Kidney (tissue), 14 donors: ENCODE results near the gene PIAS4. TPM values are rescaled to one million over a fixed set of nuclear protein-coding genes. Genes with fewer than 3 reads are reported as not detected.

Experiments
- DNase-seq, 5 donors: peaks; one replicate each; pipeline ENCODE4 v3.0.0-alpha.2; 2013 to 2020
- FAIRE-seq: peaks from 2 replicates; lab custom pipeline; 2012; peaks lifted over from hg19 to GRCh38; lab: Jason Lieb, UNC
- H3K27ac ChIP-seq, 2 donors: one replicate each; pipeline ENCODE4 v1.7.0; 2013; ENCODE audit warnings: low read depth in 2 of 2, low read length in 2 of 2, inconsistent platforms in 1 of 2
- H3K27me3 ChIP-seq: one replicate; pipeline ENCODE4 v1.7.1; 2013; ENCODE audit warnings: low read length, inconsistent platforms; ENCODE audit not compliant: control insufficient read depth, insufficient read depth
- H3K36me3 ChIP-seq, 3 donors: one replicate each; pipeline versions ENCODE4 v1.7.0 to v1.7.1; 2013; ENCODE audit warnings: low read length in 3 of 3, control low read depth in 1 of 3, inconsistent platforms in 1 of 3; ENCODE audit not compliant: insufficient read depth in 3 of 3, control insufficient read depth in 2 of 3
- H3K4me1 ChIP-seq, 3 donors: one replicate each; pipeline versions ENCODE4 v1.7.0 to v1.7.1; 2013; ENCODE audit warnings: low read length in 3 of 3, inconsistent platforms in 1 of 3, low read depth in 1 of 3; ENCODE audit not compliant: control insufficient read depth in 2 of 3, insufficient read depth in 2 of 3
- H3K4me3 ChIP-seq, 3 donors: one replicate each; pipeline versions ENCODE4 v1.7.0 to v1.8.1; 2013; ENCODE audit warnings: low read length in 3 of 3, control low read depth in 1 of 3, inconsistent platforms in 1 of 3
- H3K9ac ChIP-seq, 3 donors: one replicate each; pipeline versions ENCODE4 v1.7.0 to v1.7.1; 2013; ENCODE audit warnings: low read length in 3 of 3, control low read depth in 1 of 3, inconsistent platforms in 1 of 3
- H3K9me3 ChIP-seq, 3 donors: one replicate each; pipeline versions ENCODE4 v1.7.0 to v1.7.1; 2013; ENCODE audit warnings: low read length in 3 of 3, control low read depth in 1 of 3, inconsistent platforms in 1 of 3; ENCODE audit not compliant: control insufficient read depth in 2 of 3, insufficient read depth in 1 of 3
- intact Hi-C: fragments of 100-400 bp; cut with DNase I; formaldehyde crosslinking; loops from one replicate; pipeline ENCODE4 v1.11.1; 2022
- polyA plus RNA-seq: library from polyadenylated mRNA; stranded (reverse); fragments of 350-450 nt; fragmentation: Illumina TruSeq; extraction: RNeasy Lipid Tissue Mini Kit (QIAGEN cat#74804); gene quantifications from one replicate; pipeline ENCODE4 v1.2.3, GENCODE V29; 2014; ENCODE audit warnings: low read depth, low replicate concordance; ENCODE audit not compliant: insufficient read depth
- total RNA-seq: library from RNA; stranded (reverse); fragmentation: NEBNext Ultra II Directional; extraction: Animal tissue kit (Norgen Biotek cat#: 25700); gene quantifications from one replicate; pipeline ENCODE4 v1.2.1, GENCODE V29; 2021
- TF ChIP-seq, protein P1 (sequence below): IDR thresholded peaks from 3 replicates; pipeline ENCODE4 v1.5.1; 2012; ENCODE audit warnings: mild to moderate bottlenecking, moderate library complexity, borderline replicate concordance; ENCODE audit not compliant: insufficient read depth; ENCODE audit errors: extremely low read depth
- donor health status: control.
- donor health status: control.
- donor health status: control.
- donor health status: control.
- donor health status: control.
- donor health status: DM: yes; HTN: yes; CAD: no.
- donor health status: Normal renal cell carcinoma (clear cell type).

PIAS4 gene
- total and polyA plus RNA-seq, 2 donors from 2014 or later = 9.8 to 25.0 TPM

DNA sequence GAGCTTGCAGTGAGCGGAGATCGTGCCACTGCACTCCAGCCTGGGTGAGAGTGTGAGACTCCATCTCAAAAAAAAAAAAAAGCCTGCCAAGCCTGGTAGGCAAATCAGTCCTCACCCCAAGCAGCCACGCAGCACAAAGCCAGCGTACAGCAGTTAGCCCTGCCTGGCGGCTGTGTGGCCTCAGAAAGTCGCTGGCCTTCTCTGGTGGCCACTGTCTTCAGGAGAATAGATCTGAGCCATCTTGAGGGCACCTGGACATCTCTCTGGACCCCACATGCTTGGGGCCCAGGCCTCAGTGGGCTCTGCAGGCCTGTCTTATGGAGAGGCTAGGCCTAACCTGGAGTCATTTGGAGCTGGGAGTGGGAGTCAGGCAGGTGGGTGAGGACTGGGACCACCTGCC, 23.0 kb downstream of the PIAS4 start:
- Histone ChIP-seq H3K9ac (no peak overlapping the region), H3K4me1 (no peaks in the 10 kb centered on the region), H3K9me3 (no peaks in the 10 kb centered on the region), H3K4me3 (no peak overlapping the region), H3K27ac (no peak overlapping the region), H3K36me3 (peaks cover under 1 to 6% (median 3%) of the 10 kb centered on the region in 3 donors), H3K27me3 (no peaks in the 10 kb centered on the region)
- DNase-seq = no peak
- TF ChIP-seq, protein P1, sequence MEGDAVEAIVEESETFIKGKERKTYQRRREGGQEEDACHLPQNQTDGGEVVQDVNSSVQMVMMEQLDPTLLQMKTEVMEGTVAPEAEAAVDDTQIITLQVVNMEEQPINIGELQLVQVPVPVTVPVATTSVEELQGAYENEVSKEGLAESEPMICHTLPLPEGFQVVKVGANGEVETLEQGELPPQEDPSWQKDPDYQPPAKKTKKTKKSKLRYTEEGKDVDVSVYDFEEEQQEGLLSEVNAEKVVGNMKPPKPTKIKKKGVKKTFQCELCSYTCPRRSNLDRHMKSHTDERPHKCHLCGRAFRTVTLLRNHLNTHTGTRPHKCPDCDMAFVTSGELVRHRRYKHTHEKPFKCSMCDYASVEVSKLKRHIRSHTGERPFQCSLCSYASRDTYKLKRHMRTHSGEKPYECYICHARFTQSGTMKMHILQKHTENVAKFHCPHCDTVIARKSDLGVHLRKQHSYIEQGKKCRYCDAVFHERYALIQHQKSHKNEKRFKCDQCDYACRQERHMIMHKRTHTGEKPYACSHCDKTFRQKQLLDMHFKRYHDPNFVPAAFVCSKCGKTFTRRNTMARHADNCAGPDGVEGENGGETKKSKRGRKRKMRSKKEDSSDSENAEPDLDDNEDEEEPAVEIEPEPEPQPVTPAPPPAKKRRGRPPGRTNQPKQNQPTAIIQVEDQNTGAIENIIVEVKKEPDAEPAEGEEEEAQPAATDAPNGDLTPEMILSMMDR = no peak
- intact Hi-C loops = no loop called here
- FAIRE-seq = no peak

DNA sequence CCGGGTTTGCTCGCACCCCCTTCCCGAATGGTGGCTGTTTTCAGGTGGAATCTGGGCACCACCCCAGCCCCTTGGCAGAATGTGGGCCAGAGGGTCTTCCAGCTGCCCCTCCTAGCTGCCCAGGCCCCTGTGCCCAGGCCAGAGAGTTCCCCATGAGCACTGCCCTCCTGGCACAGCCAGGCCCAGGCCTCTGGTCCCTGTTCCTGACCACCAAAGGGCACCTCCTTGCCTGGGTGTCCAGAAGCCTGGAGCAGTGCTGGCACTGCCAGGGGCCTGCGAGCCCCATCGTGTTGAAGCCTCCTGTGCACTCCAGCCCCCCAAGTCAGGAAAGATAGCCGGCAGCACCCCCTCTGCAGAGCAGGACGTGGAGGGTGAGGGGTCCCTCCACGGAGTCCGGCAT, 23.4 kb downstream of the PIAS4 start:
- Histone ChIP-seq H3K9me3 (peaks cover 0 to 2% (median 0%) of the 10 kb centered on the region in 3 donors), H3K27ac (no peak overlapping the region), H3K9ac (no peak overlapping the region), H3K27me3 (no peaks in the 10 kb centered on the region), H3K4me1 (no peaks in the 10 kb centered on the region), H3K4me3 (no peak overlapping the region), H3K36me3 (peaks cover 4 to 9% (median 7%) of the 10 kb centered on the region in 3 donors)
- intact Hi-C loops = no loop called here
- no peak for DNase-seq
- FAIRE-seq = no peak
- TF ChIP-seq, protein P1 = no peak

DNA sequence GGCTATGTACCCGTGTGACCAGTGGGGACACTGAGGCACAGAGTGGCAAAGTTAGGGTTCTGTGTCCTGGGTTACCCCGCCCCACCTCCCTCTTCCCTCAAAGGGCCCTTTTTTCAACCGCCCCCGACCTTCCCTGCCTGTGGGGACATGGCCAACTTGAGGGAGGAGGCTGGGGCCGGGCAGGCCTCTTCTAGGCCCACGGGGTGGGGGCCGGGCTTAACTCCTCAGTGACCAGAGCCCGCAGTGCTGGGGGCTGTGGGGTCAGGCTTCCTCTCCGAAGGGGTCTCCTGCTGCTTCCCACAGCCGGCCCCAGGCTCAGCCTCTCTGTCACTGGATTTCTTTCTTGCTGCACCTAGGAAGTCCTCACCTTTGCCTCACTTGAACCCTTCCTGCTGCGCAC, 23.9 kb downstream of the PIAS4 start:
- no peak for FAIRE-seq

More for the DNA sequence above, 23.9 kb downstream of the PIAS4 start:
- DNase-seq = no peak
- Histone ChIP-seq H3K27me3 (no peaks in the 10 kb centered on the region), H3K36me3 (peaks cover 9 to 12% (median 10%) of the 10 kb centered on the region in 3 donors), H3K4me3 (no peak overlapping the region), H3K9me3 (peaks cover 0 to 3% (median 0%) of the 10 kb centered on the region in 3 donors), H3K27ac (no peak overlapping the region), H3K4me1 (no peaks in the 10 kb centered on the region), H3K9ac (no peak overlapping the region)
- intact Hi-C loops = no loop called here
- TF ChIP-seq, protein P1 = no peak
